Keratinocyte (primary cell): ENCODE results near the gene HSF4.

Experiments
- CTCF ChIP-seq, 3 experiments: IDR thresholded peaks in 1 of 3; conservative IDR thresholded peaks in 1 of 3; optimal IDR thresholded peaks in 1 of 3; 2 replicates in 2 of 3; 3 replicates in 1 of 3; pipeline versions ENCODE3 to v1.5.1; 2011; ENCODE audit warnings: low read length in 3 of 3, mild to moderate bottlenecking in 3 of 3, moderate library complexity in 2 of 3, control low read depth in 1 of 3, inconsistent platforms in 1 of 3; ENCODE audit not compliant: insufficient read depth in 2 of 3; ENCODE audit errors: extremely low read depth in 1 of 3
- EZH2 ChIP-seq: IDR thresholded peaks from one replicate; pipeline ENCODE4 v1.6.1; 2012; ENCODE audit warnings: inconsistent platforms, mild to moderate bottlenecking, low read length, moderate library complexity

GRCh38 chr16:67190041-67190440 is 25.5 kb downstream of the HSF4 start, which contains the start of gene EXOC3L1:
- TF ChIP-seq CTCF (optimal IDR thresholded peaks at IDR 0.05 in 1 of 3, IDR thresholded peaks at IDR 0.05 in 1 of 3, conservative IDR thresholded peaks at IDR 0.05 in 1 of 3; ENCODE audit: extremely low read depth in 1 of 3, insufficient read depth in 2 of 3, low read length in 3 of 3) = no peak
- no peak for TF ChIP-seq EZH2
